HT1080 (cell line): ENCODE results near the gene AK1. TPM values are rescaled to one million over a fixed set of nuclear protein-coding genes. Genes with fewer than 3 reads are reported as not detected.

Experiments used
- DNase-seq: peaks from one replicate; pipeline ENCODE4 v3.0.0-alpha.2; 2015; ENCODE audit warnings: low read depth
- total RNA-seq: library from RNA; depleted of rRNA; stranded (reverse); fragments of >200 nt; shearing (Covaris generic); gene quantifications from 2 replicates; pipeline ENCODE4 v1.2.3, GENCODE V29; 2014

The AK1 gene
- total RNA-seq, 1 experiment from 2014 or later, result 59.7 TPM

- DNase-seq, result peak; percentile 79
Observed at GRCh38 chr9:127869310-127870152, 7.9 kb downstream of the AK1 start.

GRCh38 chr9:127868278-127868902 is 9.1 kb downstream of the AK1 start:
- DNase-seq, result no peak

DNA sequence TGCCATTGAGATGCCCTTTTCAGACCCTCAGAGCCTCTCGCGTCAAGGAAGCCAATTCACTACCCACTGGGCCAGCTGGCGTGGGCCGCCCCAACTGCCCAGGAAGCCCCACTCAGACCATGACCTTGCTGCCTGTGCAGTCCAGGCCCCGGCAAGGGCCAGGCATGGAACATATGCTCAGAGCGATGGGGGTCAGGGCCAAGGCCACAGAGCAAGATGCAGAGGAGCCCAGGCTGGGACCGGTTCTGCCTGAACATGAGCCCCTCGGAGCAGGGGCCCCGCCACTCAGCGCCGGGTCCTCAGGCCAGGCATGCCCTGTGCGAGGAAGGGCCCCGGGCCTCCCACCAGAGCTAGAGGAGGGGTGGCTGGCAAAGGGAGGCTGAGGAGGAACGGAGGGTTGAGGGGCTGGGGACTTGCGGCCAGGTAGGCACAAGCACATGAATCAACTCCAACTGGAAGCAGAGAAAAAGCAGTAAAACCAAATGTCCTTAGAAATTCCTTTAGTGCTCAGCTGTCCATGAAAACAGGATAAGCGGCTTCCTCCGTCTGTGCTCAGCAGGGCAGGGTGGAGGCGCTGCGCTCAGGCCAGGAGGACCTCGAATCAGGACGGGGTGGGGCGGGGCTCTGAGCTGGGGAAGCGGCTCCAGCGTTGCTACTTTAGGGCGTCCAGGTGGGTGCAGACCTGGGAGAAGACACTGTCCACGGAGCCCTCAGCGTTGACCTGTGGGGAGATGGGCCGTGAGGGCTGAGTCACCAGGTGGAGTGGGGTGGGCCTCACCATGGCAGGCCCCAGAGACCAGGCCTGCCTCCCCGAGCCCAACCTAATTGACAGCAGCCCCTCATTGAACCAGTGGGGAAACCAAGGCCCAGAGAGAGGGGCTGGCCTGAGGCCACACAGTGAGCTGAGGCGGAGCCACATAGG is 9.9 kb downstream of the AK1 start:
- no peak for DNase-seq

- no peak for DNase-seq
Observed at GRCh38 chr9:127866535-127866934, 10.9 kb downstream of the AK1 start.

- no peak for DNase-seq
Observed at GRCh38 chr9:127865645-127866464, 11.6 kb downstream of the AK1 start.

- DNase-seq, result no peak
Observed at GRCh38 chr9:127863191-127863621, 14.3 kb downstream of the AK1 start.

- no peak for DNase-seq
Observed at GRCh38 chr9:127862075-127863011, 15.1 kb downstream of the AK1 start.

- DNase-seq, result no peak
Observed at GRCh38 chr9:127860779-127861178, 16.7 kb downstream of the AK1 start.

- DNase-seq, result no peak
Observed at GRCh38 chr9:127860260-127860659, 17.2 kb downstream of the AK1 start.

GRCh38 chr9:127858041-127858512 is 19.4 kb downstream of the AK1 start:
- no peak for DNase-seq

GRCh38 chr9:127857278-127857677 is 20.2 kb downstream of the AK1 start:
- DNase-seq, result no peak

DNA sequence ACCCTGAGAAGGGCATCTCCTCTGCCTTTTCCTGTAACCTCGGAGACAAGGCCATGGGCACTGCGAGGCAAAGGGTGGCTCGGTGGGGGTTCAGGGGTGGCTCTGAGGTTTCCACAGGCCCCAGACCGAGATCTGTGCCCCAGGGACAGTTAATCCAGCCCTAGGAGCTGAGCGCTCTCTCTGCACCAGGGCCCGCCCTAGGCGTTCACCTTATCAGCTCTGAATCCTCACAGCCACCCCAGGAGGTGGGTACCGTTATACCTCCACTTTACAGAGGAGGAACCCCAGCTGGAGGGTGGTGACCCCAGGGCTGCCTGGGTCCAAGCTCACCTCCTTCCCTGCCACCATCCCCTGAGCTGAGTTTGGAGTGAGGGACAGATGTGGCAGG is 20.8 kb downstream of the AK1 start:
- no peak for DNase-seq

- no peak for DNase-seq
Observed at GRCh38 chr9:127856094-127856728, 21.3 kb downstream of the AK1 start.

DNA sequence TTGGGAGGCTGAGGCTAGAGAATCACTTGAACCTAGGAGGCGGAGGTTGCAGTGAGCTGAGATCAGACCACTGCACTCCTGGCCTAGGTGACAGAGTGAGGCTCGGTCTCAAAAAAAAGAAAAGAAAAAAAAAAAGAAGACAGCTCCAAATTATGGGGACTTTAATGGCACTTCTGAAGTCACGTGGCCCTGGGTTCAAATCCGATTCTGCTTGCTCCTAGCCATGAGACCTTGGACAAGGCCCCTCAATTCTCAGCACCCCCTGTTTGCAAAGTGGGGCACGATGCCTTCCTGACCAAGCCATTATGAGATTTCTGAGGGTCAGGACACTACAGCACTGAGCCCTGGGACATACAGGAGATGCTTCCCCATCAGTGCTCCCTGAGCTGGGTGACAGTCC is 22.0 kb downstream of the AK1 start:
- no peak for DNase-seq

GRCh38 chr9:127854960-127855359 is 22.5 kb downstream of the AK1 start:
- no peak for DNase-seq

- peak; percentile 64 for DNase-seq
Observed at GRCh38 chr9:127854184-127854806, 23.2 kb downstream of the AK1 start, which contains the start of gene ENG. TSS of gene ENG (minus strand) at chr9:127854658. CDS start at chr9:127854355, 303 bp downstream.

GRCh38 chr9:127853312-127854183 is 23.9 kb downstream of the AK1 start:
- DNase-seq, result no peak

GRCh38 chr9:127852829-127853228 is 24.6 kb downstream of the AK1 start:
- no peak for DNase-seq
